Measurements from ENCODE around the gene ADIPOR2.

The ADIPOR2 gene

DNA sequence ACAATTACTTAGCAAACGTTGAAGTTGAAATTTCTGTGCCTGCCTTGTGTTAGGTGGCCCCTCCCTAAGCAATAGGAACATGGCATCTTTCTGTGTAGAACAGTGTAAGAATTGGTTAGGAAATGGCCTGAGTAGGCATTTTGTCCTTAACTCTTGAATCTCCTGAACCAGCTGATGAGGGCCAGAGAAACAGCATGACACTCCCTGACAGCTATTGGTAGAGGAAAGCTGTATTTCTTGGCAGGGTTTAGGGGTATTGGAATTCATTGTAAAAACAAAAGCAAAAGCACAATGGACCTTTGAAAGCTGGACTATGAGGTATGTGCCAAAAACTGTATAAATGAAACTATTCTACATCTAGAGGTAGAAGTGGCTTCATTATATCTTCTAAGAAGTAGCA is 88.9 kb downstream of the ADIPOR2 start:
- DNase-seq: no peak

- DNase-seq: no peak
These were observed 90.9 kb downstream of the ADIPOR2 start for GRCh38 chr12:1781772-1782171.

GRCh38 chr12:1782215-1782614 is 91.3 kb downstream of the ADIPOR2 start:
- DNase-seq: no peak

DNA sequence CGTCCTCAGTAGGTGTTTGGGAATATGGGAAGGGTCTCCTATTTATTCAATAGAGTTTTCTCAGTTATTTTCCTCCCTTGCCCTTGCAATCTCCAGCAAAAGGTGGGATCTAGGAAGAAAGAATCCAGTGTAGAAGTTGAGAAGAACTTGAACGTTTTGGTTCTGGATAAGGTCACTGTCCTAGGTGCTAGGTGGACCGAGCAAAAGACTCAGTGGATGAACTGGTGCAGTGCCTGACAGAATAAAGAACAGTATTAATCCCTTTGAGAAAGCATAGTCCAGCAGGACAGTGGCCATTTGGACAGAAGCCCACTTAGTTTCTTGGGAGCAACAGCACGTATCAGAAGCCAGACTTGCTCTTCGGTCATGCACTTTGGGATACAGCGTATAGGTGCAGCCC is 96.8 kb downstream of the ADIPOR2 start:
- no peak for DNase-seq

DNA sequence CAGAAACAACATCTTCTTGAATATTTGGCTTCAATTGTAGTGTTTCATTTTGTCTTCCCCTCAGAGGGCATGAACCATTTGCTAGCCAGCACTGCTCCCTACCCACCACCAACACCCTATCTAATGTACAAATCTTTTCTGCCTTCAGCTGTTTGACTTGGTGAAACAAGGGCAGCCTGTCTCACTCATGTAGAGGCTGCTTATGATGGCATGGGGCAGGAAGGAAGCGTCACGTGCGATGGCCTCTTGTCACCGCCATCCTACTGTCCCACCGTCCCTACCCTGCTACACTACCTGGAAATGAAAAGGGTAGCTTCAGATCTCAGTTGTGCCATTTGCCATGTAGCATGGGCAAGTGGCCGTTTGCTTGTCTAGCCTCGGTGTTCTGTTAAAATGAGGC is 99.6 kb downstream of the ADIPOR2 start:
- DNase-seq: no peak

DNA sequence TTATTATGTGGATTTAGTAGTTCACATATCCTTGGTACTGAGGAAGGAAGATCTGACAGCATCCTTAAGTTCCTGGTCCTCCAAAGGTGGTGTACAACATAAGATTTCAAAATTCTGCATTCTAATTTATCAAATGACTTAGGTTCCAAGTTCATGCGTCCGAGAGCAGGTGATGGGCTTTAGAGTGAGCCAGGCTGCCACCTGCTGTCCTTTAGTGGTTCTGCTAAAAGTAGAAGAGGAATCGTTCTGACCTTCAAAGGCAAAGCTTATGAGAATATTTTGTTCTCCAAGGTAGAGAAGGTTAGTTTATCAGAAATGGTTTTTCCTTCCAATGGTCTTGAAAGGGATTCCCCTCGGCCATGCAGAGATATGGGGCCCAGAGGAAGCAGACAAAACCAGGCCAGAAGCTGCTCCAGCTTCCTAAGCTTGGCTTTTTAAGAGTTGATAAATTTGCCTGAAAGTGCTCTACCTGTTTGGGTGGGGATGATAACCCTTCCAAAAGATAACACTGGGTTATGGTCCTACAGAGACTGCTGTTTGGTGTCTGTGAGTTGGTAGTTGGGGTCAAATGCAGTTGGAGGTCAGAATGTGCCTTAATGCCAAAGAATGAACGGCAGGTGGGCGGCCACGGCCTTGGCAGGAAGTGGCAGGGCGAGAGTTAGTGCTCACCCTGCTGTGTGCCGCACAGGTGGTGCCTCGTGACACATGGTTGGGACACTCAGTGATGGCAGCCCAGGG is 100.4 kb downstream of the ADIPOR2 start:
- peak; percentile 61 for DNase-seq

- DNase-seq: no peak
These were observed 101.5 kb downstream of the ADIPOR2 start for GRCh38 chr12:1792406-1792805.

- no peak for DNase-seq
These were observed 102.7 kb downstream of the ADIPOR2 start for GRCh38 chr12:1793426-1794210.

DNA sequence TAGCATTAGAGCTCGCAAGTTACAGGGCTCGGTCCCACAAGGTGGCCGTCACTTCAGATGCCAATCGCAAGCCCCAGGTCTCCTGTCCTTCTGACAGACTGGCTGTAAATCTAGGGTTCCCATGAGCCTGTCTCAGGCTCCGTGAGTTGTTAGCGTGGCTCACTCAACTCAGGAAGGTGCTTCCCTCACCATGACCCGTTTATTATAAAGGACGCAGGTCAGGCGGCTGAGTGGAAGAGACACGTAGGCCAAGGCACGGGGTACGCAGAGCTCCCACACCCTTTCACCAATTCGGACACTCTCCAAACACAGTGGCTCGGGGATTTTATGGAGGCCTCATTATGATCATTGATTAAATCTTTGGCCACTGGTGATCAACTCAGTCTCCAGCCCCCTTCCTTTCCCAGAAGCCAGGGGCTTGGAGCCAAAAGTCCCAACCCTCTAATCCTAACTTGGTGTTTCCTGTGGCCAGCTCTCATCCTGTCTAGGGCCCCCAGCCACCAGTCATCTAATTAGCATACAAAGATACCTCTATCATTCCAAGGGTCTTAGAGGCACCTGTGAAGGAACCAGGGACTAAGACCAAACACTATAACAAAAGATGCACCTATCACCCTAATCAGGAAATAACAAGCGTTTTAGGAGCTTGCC is 103.7 kb downstream of the ADIPOR2 start:
- DNase-seq: no peak

- DNase-seq: no peak
These were observed 104.4 kb downstream of the ADIPOR2 start for GRCh38 chr12:1795221-1795784.

GRCh38 chr12:1795785-1796514 is 105.1 kb downstream of the ADIPOR2 start:
- peak; percentile 94 for DNase-seq

DNA sequence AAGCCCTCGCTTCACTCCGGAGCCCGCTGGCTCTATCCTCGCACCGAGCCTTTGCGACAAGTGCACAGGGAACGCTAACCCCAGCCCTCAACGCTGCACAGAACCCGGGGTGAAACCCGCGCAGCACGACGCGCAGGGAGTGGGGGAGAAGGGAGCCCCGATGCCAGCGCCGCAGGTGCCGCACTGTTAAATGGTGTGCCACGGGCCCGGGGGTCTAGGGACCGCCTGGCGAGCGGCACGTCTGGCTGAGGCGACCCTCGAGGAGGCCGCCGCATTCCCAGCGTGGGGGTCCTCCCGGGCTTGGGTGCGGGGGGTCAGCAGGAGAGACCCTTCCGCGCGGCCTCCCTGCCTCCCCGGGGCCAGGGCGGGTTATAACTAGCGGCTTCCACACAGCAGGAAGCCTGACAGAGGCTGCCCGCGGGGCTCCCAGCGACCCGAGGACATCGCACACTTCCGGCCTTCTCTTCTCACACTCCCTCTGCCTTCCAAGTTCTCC is 105.7 kb downstream of the ADIPOR2 start:
- DNase-seq: no peak

- peak; percentile 71 for DNase-seq
These were observed 106.4 kb downstream of the ADIPOR2 start for GRCh38 chr12:1797011-1797901.

- no peak for DNase-seq
These were observed 107.2 kb downstream of the ADIPOR2 start for GRCh38 chr12:1797991-1798640.

DNA sequence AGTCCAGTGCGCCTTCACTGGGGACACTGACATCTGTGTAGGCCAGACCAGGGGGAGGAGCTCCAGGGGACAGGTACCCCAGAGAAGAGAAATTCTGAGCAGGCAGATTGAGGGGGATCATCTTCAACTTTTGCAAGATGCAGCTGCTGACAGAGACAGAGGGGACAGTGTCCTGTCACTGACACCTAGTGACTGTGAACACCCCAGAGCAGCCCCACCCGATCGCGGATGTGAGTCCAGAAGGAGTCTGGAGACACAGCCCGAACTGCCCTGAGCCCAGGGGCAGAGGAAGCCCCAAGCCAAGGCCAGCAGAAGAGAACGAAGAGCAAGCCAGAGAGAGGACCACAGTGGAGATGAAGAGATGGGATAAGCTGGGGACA is 107.8 kb downstream of the ADIPOR2 start:
- no peak for DNase-seq

DNA sequence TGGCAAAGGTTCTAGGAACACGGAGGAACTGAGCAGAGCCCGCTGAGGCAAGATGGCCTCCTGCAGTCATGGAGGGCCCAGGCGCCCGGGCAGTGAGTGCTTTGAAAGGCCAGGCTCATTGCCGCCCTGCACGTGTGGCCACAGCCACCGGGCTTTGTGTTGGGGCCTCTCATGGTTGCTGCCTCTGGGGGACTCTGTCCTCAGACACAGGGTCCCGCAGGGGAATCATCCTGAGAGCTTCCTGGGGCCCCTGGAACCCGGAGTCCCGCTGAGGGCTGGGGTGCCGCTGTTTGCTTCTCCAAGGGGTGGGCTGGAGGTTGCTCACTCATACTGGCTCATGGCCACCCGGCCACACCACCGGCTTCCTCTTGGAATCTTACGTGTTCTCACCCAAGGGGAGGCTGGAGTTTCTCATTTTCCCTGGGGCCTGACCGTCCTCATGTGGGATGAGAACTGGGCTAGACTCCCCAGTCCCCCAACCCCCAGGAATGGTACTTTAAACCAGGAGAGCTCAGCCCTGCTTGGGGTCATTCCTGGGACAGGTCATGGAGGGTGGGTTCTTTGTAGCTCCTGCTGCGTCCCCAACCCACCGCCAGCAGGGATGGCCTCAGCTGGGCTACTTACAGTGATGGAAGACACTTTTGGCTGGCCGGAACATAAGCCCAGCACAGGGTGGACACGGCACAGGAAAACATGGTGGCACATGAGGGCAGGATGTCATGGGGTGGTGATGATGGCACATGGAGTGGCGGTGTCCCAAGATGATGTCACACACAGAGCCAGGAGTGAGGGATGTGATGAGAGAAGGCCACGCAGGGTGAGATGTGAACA is 108.4 kb downstream of the ADIPOR2 start:
- DNase-seq: no peak

DNA sequence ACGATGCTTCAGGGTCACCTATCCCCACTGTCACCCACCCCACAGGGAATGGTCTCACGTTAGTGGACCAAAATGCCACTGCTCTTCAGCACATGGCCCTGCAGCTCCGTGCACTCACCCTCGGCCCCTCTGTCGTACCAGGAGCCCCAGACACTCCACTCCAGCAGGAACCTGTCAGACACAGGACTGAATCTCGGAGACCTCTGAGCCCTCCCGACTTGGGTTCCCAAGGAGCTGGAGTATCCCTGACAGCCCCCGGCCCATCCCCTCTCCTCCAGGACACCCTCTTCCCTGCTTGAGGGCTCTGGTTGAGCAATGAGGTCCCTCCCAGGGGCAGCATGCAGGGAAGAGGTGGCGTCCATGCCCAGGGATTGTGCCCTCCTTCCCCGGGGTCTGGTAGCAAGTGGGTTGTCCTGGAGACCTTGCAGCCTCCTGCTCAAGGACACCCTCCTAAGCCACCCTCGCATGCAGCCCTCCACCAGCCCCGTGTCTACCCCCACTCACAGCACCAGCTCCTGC is 109.1 kb downstream of the ADIPOR2 start:
- DNase-seq: no peak

- peak; percentile 77 for DNase-seq
These were observed 109.8 kb downstream of the ADIPOR2 start for GRCh38 chr12:1800401-1801302.

Data from retina (tissue), 1 donor.